ENCODE results near the gene AUH. TPM values are rescaled to one million over a fixed set of nuclear protein-coding genes. Genes with fewer than 3 reads are reported as not detected.

The AUH gene
- total and polyA plus RNA-seq, 9 of the 15 experiments (the other 6 are each of a cell fraction or from before 2014, with no cell fraction given) = 3.4 to 29.0 (median 10.1) TPM

DNA sequence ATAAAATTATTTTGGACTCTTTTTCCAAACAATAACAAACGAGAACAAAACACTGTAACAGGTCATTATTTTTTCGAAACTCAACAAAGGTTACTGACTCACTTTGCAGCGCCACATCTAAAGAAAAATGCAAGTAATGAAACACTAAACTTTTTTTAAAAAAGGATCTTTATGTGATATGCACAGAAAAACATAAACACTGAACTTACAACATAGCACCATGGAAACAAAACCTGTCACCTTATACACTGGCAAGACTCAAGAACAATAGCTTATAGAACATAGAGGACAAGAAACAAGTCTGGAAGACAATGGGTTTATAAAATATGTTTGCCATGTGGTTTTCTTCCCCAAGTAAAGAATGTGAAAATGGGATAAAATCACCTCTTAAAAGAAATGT, 85.2 kb downstream of the AUH start:
- no peak for DNase-seq (ENCODE audit: extremely low read depth in 1 of 4, low spot score in 3 of 4)
- Histone ChIP-seq H3K9me3 (replicated peaks; ENCODE audit: control insufficient read depth, insufficient read depth, low read depth, low read length) (no peaks in the 10 kb centered on the region), H3K27ac (ENCODE audit: extremely low read depth, low read depth, low read length) (no peak overlapping the region), H2AFZ (ENCODE audit: low read depth, low read length) (no peak overlapping the region), H3K9me1 (ENCODE audit: control insufficient read depth, insufficient read depth, low read length) (no peaks in the 10 kb centered on the region), H4K20me1 (replicated peaks; ENCODE audit: control insufficient read depth, insufficient read depth, low read length) (no peaks in the 10 kb centered on the region), H3K79me2 (ENCODE audit: control insufficient read depth, insufficient read depth, low read length) (no peaks in the 10 kb centered on the region), H3K4me3 (no peak overlapping the region), H3K4me2 (ENCODE audit: insufficient read depth, low read length) (no peak overlapping the region), H3K4me1 (replicated peaks in 1 of 2; ENCODE audit: control insufficient read depth in 2 of 2, insufficient read depth in 2 of 2, low read length in 2 of 2) (no peaks in the 10 kb centered on the region; a peak in 2 of 5 replicates), H3K36me3 (ENCODE audit: control insufficient read depth, insufficient read depth, low read length) (no peaks in the 10 kb centered on the region), H3K27me3 (ENCODE audit: control insufficient read depth in 2 of 2, insufficient read depth in 2 of 2, low read length in 2 of 2) (no peaks in the 10 kb centered on the region), H3K9ac (ENCODE audit: insufficient read depth in 1 of 2, low read depth in 2 of 2, low read length in 2 of 2) (no peak overlapping the region)
- ChIA-PET CTCF (ENCODE audit: low intra/inter-chr PET ratio) (no interaction called here), POLR2A (no interaction called here)
- in situ Hi-C loops (cut with MboI) (no loop called here), intact Hi-C loops (cut with micrococcal nuclease) (loop anchor here (10.0 kb wide), 1 partner anchor 148 kb away; the partner anchor contains the start of gene NFIL3)
- BruUV-seq (replicated peaks) = no TSS peak
- no peak for ATAC-seq
- WGBS (ENCODE audit: insufficient coverage, low coverage, missing lambda C conversion rate) = 74% methylated on average over 3 of the region's 3 CpGs
- no peak for FAIRE-seq
- TF ChIP-seq ZBTB40 (IDR thresholded peaks at IDR 0.05) (no peak), ZBTB40 (CRISPR knock-in tag; IDR thresholded peaks at IDR 0.05) (no peak), PHF20 (IDR thresholded peaks at IDR 0.05; ENCODE audit: partially characterized antibody) (no peak), YBX1 (IDR thresholded peaks at IDR 0.05) (no peak), CUX1 (CRISPR knock-in tag; IDR thresholded peaks at IDR 0.05) (no peak)
- TF ChIP-seq, protein P1, sequence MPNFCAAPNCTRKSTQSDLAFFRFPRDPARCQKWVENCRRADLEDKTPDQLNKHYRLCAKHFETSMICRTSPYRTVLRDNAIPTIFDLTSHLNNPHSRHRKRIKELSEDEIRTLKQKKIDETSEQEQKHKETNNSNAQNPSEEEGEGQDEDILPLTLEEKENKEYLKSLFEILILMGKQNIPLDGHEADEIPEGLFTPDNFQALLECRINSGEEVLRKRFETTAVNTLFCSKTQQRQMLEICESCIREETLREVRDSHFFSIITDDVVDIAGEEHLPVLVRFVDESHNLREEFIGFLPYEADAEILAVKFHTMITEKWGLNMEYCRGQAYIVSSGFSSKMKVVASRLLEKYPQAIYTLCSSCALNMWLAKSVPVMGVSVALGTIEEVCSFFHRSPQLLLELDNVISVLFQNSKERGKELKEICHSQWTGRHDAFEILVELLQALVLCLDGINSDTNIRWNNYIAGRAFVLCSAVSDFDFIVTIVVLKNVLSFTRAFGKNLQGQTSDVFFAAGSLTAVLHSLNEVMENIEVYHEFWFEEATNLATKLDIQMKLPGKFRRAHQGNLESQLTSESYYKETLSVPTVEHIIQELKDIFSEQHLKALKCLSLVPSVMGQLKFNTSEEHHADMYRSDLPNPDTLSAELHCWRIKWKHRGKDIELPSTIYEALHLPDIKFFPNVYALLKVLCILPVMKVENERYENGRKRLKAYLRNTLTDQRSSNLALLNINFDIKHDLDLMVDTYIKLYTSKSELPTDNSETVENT (CRISPR knock-in tag; IDR thresholded peaks at IDR 0.05) = no peak

Data from K562 (cell line).